A673 (cell line): Measurements from ENCODE around the gene MRPL47.

Experiments used
- CTCF ChIP-seq: fragments of 300-800, 200-600 bp; sonication (generic); conservative IDR thresholded peaks from 2 replicates; pipeline ENCODE4 v1.5.1; 2017; ENCODE audit warnings: low read depth, mild to moderate bottlenecking, antibody characterized with exemption, low read length, moderate library complexity, mixed read lengths
- EZH2 ChIP-seq: fragments of 200-600 bp; sonication (generic); IDR thresholded peaks from 2 replicates; pipeline ENCODE4 v1.6.1; 2017; ENCODE audit warnings: borderline replicate concordance, low read depth, mild to moderate bottlenecking, mixed read lengths, antibody characterized with exemption, low read length; ENCODE audit not compliant: poor library complexity, severe bottlenecking

- TF ChIP-seq EZH2, result no peak
- TF ChIP-seq CTCF, result no peak
These were observed 43.6 kb downstream of the MRPL47 start for GRCh38 chr3:179560791-179561190.
